GM20000 (cell line): ENCODE data around the gene IRS2.

Source experiments
- DNase-seq: peaks from one replicate; pipeline ENCODE4 v3.0.0; 2012; ENCODE audit warnings: low spot score
- TF ChIP-seq, protein P1 (sequence below): IDR thresholded peaks from 2 replicates; pipeline ENCODE4 v1.5.1; 2012; ENCODE audit warnings: mild to moderate bottlenecking, control low read depth; ENCODE audit errors: extremely low read depth, missing control alignments

The IRS2 gene

GRCh38 chr13:109794095-109794494 lies 7.7 kb upstream of the IRS2 start:
- no peak for DNase-seq
- TF ChIP-seq, protein P1, sequence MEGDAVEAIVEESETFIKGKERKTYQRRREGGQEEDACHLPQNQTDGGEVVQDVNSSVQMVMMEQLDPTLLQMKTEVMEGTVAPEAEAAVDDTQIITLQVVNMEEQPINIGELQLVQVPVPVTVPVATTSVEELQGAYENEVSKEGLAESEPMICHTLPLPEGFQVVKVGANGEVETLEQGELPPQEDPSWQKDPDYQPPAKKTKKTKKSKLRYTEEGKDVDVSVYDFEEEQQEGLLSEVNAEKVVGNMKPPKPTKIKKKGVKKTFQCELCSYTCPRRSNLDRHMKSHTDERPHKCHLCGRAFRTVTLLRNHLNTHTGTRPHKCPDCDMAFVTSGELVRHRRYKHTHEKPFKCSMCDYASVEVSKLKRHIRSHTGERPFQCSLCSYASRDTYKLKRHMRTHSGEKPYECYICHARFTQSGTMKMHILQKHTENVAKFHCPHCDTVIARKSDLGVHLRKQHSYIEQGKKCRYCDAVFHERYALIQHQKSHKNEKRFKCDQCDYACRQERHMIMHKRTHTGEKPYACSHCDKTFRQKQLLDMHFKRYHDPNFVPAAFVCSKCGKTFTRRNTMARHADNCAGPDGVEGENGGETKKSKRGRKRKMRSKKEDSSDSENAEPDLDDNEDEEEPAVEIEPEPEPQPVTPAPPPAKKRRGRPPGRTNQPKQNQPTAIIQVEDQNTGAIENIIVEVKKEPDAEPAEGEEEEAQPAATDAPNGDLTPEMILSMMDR: no peak

- TF ChIP-seq, protein P1: no peak
- DNase-seq: no peak
Measured at GRCh38 chr13:109792416-109793059, 6.2 kb upstream of the IRS2 start.

DNA sequence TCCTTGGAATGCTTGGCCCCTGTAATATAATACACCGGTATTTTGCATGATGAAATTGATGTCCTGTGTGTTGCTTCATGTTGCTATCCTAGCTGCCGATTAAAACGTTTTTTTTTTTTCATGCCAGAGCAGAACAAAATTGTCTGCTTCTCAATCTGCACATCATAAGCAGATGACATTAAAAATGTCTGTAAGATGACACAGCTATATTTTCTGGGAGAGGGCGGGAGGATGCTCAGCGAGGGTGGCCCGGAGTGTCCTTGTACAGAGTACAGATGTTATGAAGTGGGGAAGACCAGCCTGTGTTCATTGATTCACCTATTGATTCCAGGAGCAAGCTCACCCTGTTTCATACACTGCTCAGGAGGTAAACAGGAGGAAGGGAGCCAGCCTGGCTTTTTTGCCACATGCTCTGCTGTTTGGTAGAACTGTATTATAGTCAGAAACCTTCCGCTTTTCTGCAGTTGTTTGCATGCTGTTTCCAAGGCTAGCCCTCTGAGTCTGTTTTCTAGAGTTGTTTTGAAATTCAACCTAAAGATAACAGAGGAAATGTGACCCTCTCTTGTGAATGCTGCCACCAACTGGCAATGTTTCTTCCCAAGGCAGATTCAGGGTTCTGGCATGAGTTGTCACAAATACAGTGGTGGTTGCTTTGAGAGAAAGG lies 4.7 kb upstream of the IRS2 start:
- DNase-seq: no peak
- TF ChIP-seq, protein P1: no peak

GRCh38 chr13:109790086-109790485 lies 3.7 kb upstream of the IRS2 start:
- no peak for DNase-seq
- TF ChIP-seq, protein P1: no peak

DNA sequence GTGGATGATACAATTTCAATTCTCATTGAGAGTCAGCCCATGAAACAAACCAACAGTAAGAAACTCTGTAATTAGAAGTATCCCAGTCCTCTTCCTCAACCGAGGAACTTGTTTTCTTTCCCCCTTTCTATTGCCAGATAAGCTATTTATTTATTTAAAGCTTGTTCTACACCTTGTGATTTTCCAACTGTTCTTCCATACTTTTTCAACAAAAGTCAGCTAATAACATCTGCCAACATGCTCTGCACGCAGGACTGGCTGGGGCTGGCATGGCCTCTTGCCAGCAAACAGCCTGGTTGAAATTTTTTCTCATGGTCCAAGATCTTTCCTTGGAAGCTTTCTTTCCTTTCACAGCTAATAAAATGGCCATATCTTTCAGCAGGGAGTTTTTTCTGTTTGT lies 2.9 kb upstream of the IRS2 start:
- TF ChIP-seq, protein P1: no peak
- no peak for DNase-seq

DNA sequence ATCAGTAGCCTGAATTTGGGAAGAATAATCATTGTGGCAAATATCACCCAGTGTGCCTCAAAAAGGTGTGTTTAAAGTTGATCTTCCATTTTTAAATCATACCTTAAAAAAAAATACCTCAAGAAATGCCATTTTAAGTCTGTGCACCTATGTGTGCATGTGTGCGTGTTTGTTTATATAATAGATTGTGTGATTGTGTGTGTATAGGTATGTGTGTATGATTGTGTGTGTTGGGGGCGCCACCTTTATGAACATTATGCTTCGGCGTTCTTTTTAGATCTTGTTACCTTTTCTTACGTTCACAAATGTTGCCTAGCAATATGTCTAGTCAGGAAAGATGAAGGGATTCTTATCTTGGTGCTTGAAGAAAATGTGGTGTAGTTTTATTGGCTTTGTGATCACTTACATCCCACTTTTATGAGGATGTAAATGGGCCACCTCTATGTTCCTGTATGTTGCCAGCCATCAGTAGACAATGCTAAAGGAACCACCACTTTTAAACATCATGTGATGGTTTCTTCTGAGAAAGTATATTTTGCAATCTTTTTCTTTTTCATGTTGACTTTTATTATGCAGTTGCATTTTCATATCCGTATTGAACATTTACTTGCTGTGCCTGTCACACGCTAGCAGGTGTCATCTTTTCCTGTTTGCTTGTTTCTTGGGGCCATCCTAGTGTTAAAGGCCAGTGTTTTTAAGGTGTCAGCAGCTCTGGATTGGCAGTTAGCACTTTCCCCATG lies 2.2 kb upstream of the IRS2 start:
- TF ChIP-seq, protein P1: no peak
- no peak for DNase-seq
